ENCODE data around the gene STAG3. TPM values are rescaled to one million over a fixed set of nuclear protein-coding genes. Genes with fewer than 3 reads are reported as not detected.

Gene STAG3
- total and polyA plus RNA-seq, 9 of the 15 experiments (the other 6 are each of a cell fraction or from before 2014, with no cell fraction given), result 0.54 to 2.5 (median 1.7) TPM

- TF ChIP-seq AFF1 (IDR thresholded peaks at IDR 0.05; ENCODE audit: low read depth in 1 of 2, partially characterized antibody in 2 of 2) (no peak), ZFP36 (IDR thresholded peaks at IDR 0.05; ENCODE audit: low read depth, low read length, partially characterized antibody) (no peak), XRCC5 (IDR thresholded peaks at IDR 0.05; ENCODE audit: low read depth, low read length) (no peak), POLR2G (IDR thresholded peaks at IDR 0.05; ENCODE audit: low read depth, low read length) (peak; percentile 75), ZNF512 (tag; IDR thresholded peaks at IDR 0.05) (peak; percentile 93), TSC22D4 (tag; IDR thresholded peaks at IDR 0.05) (no peak), POLR3A (IDR thresholded peaks at IDR 0.05; ENCODE audit: borderline replicate concordance, extremely low read depth, insufficient read depth, insufficient read length) (no peak), IRF1 (CRISPR knock-in tag; IDR thresholded peaks at IDR 0.05; ENCODE audit: borderline replicate concordance) (peak; percentile 39; the same call in 1 of the 2 replicates), RBM39 (optimal IDR thresholded peaks at IDR 0.05; ENCODE audit: low read depth, low read length) (no peak), ZNF212 (CRISPR knock-in tag; IDR thresholded peaks at IDR 0.05) (no peak), CTBP1 (IDR thresholded peaks at IDR 0.05; ENCODE audit: borderline replicate concordance) (no peak), ZC3H4 (CRISPR knock-in tag; IDR thresholded peaks at IDR 0.05; ENCODE audit: borderline replicate concordance) (no peak), NUFIP1 (IDR thresholded peaks at IDR 0.05; ENCODE audit: partially characterized antibody) (no peak), FOXP1 (CRISPR knock-in tag; IDR thresholded peaks at IDR 0.05) (peak; percentile 84; the same call in 1 of the 2 replicates), ZNF586 (CRISPR knock-in tag; conservative IDR thresholded peaks at IDR 0.05) (no peak), EZH2 (IDR thresholded peaks at IDR 0.05; ENCODE audit: borderline replicate concordance, low read depth, low read length) (no peak), NR4A1 (CRISPR knock-in tag; IDR thresholded peaks at IDR 0.05) (0 out of 2 replicates have a peak, but pooled peaks have one; percentile 45), NR4A1 (tag; IDR thresholded peaks at IDR 0.05) (0 out of 2 replicates have a peak, but pooled peaks have one; percentile 36), ZNF644 (tag; IDR thresholded peaks at IDR 0.05; ENCODE audit: low read depth) (no peak)
These were observed at the start of gene STAG3, which contains the start of gene GPC2 (continued) for GRCh38 chr7:100177045-100178001.

All from K562 (cell line).